ENCODE data around the gene PALLD.
"Not testable (repeated sequence)": the region's sequence is repeated elsewhere in the genome, so short reads cannot be mapped to it uniquely, and the experiment has no call there.

PALLD gene

DNA sequence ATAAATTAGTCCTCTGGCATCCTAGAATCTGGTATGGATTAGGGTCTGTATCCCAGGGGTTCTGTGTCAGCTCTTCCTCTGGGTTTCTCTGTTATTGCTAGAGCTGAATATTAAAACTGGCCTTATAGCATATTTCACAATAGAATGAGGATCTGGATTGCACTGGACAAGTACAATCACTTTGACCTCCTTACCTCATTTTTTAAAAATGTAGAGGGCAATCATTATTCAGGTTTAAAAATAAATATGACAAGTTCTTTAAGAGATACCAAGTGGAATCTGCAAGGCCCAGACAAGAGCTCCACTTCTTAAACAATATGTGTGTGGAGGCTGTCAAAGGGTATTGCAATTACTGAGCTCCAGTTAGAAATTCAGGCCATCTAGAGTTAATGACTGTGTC lies 1.4 kb downstream of the PALLD start:
- DNase-seq (ENCODE audit: low spot score) = no peak

DNA sequence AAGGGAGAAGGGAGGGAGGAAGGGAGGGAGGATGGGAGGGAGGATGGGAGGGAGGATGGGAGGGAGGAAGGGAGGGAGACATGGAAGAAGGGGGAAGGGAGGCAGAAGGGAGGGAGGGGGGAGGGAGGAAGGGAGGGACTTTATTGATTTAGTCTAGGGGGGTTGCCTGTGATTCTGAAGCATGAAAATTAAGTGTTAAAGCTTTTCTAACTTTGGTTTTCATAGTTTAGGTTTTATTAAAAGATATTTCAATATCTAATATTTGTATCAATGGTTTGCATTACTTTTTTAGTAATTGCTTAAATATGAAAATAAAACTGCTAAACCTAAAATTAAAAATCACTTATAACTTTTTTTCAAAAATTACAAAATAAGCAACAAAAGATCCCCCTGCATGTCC lies 2.4 kb downstream of the PALLD start:
- no peak for DNase-seq (ENCODE audit: low spot score)

DNA sequence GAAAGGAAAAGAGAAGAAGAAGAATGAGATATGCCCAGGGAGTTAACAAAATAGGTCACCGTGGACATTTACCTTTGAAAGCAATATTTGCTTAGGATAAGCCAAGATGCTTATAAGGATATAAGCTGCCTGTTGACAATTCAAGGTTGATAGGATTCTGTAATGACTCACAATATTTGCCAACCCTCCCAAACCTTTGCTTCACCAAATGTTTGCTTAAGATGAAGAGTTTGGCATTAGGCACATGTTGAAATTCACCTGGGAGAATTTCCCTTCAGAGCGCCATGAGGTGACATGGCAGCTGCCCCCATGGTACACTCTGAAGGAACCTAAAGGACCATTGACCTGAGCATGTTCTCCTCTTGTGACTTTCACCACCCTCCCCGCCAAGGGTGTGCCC lies 4.6 kb downstream of the PALLD start:
- DNase-seq (ENCODE audit: low spot score) = no peak

DNA sequence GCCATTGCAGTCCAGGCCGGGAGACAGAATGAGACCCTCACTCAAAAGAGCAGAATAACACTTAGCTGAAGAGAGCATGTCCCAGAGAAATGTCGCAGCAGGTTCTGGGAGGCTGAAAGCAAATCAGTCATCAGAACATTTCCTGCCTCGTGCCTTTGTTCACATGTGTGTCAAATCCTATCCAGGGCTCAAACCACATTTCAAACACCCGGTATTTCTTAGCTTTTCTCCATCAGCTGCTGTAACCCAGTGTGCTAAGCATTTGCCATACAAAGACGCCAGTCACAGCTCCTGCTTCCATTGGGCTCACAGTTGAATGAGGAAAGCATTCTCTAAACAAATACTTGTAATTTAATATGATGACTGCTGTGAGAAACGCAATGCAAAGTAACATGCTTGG lies 6.0 kb downstream of the PALLD start:
- DNase-seq (ENCODE audit: low spot score) = no peak

DNA sequence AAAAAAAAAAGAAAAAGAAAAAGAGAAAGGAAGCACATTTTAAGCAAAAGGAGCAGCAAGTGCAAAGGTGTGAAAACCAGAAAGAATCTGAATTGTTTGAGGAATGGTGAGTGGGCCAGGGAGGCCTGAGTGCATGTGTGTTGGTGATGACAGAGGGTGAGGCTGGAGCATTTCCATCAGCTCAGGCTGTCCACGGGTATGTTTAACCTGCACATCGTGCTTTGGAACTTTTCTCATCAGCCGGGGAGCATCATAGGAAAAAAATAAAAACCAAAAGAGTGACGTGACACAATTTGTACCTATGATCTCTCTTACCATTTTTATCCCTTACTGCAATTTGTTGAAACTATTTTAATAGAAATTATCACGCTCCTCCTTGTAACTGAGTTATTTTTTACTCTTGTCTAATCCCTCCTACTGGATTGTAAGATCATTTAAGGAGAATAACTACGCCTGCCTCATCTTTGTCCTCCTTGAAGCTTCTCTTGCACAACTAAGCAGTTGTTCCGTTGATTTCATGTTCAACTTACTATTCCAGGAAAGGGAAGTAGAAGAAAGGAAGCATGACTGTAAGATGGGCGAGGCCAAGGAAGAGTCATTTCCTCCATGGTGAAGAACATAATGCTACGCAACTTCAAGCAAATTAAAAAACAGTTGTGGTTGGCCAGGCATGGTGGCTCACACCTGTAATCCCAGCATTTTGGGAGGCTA lies 7.0 kb downstream of the PALLD start:
- DNase-seq (ENCODE audit: low spot score) = no peak

DNA sequence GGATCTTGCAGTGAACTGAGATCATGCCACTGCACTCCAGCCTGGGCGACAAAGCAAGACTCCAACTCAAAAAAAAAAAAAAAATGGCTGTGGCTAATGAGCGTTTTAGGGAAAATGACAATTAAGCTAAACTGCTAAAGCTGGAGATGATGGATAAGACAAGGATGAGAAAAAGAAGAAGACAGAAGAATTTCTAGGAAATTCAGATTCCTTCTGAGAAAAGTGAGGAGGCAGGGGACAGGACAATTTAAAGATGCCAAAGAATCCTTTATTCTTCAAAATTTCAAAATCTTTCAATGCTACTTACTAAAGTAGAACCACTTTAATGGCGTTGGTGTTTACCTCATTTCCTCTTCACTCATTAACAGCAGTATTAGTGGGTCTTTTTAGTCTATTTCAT lies 7.7 kb downstream of the PALLD start:
- DNase-seq (ENCODE audit: low spot score) = no peak

DNA sequence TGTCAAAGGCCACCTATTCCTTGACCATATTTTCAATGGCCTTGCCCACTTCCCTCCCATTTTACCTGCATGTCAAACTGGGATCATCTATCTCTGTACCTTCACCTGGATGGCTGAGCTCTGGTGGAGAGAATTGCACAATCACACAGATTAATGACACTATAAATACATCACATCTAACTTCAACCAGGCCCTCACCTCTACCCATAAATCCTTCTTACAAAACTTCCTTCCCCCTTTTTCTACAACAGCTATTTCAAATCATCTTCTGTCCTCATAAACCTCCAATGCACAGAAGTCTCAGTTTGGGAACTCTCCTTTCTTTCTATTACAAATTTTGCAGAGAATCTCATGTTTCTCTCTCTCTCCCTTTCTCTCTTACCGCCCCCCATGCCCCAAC lies 9.2 kb downstream of the PALLD start:
- DNase-seq (ENCODE audit: low spot score) = no peak

DNA sequence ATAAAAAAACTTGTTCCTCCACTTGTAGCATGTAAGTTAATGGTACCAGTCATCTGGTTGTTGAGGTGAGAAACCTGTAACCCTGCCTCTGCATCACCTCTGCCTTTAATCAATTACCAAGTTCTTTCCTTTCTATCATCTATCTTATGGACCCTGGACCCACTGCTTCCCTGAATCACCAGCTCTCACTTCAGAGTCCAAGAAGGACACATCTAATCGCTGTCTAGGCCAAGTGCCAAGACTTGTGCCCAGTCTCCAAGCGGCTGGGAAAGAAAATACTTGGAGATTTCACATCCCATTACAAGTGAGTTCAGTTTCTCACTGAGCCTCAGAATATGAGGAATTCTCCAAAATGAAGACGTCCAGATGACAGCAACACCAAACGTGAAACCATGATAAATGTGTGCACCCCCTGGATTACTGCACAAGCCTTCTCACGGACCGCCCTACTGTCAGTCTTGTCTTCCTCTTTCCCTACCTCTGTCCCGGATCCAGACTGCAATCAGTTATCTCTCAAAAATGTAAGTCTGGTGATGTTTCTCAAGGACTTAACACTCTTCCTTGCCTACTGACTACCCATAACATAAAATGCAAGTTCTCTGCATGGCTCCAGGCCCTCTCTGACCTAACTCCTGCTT lies 10.4 kb downstream of the PALLD start:
- no peak for DNase-seq (ENCODE audit: low spot score)

DNA sequence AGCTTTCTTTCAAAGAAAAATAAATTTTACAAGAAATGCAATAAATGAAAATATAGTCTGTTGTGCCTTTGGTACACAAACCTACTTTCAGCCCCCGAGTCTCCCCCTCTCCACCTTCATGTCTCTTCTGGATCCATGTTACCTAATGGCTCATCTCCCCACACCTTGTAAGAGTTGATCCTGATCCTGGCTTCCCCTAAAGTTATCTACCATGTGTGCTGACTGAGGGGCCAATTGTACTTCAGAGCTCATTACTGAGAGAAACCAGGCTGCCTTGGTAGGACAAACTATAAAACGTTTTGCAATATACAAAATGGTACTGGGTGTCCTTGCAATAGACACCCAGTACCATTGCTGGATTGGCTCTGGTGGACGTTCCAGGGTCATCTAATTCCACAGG lies 11.8 kb downstream of the PALLD start:
- no peak for DNase-seq (ENCODE audit: low spot score)

DNA sequence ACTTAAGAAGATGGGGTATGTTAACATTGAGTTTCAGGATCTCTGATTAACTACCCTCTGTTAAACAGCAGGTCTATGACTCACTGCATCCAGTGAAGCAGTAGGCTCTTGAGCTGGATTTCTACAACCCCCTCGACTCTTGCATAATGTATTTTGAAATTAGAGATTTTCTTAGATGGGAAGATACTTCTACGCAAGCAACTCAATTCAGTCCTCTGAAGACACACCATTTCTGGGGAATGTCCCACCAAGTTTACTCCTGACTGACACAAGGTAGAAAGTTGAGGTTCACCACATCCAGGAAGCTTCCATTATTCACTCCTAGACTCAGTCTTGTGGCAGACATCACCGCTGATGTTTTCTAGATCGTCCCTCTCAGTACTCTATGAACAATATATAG lies 12.9 kb downstream of the PALLD start:
- peak; percentile 39 for DNase-seq (ENCODE audit: low spot score)

DNA sequence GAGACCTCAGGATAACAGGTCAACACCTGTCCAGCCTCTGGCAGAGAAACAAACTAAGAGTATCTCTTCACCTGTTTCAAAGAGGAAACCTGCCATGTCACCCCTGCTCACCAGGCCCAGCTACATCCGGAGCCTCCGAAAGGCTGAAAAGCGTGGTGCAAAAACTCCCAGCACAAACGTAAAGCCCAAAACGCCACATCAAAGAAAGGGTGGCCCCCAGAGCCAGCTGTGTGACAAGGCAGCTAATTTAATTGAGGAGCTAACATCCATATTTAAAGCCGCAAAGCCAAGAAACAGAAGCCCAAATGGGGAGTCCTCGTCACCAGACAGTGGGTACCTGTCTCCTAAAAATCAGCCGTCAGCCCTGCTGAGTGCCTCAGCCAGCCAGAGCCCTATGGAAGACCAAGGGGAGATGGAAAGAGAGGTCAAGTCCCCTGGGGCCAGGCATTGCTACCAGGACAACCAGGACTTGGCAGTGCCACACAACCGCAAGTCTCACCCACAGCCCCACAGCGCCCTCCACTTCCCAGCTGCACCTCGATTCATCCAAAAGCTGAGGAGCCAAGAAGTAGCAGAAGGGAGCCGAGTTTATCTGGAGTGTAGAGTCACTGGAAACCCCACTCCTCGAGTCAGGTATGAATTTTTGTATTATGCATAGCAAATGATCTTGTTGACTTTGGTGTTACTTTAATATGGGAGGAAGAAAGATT lies 15.1 kb downstream of the PALLD start:
- peak; percentile 55 for DNase-seq (ENCODE audit: low spot score)

DNA sequence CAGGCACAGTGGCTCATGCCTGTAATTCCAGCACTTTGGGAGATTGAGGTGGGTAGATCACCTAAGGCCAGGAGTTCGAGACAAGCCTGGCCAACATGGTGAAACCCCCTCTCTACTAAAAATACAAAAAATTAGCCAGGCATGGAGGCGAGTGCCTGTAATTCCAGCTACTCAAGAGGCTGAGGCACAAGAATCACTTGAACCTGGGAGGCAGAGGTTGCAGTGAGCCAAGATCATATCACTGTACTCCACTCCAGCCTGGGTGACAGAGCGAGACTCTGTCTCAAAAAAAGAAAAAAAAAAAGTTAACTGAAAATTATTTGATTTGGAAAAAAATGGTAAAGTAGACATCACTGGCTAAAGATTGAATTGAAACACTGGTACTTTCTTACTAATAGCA lies 17.0 kb downstream of the PALLD start:
- not testable (repeated sequence) for DNase-seq (ENCODE audit: low spot score)

DNA sequence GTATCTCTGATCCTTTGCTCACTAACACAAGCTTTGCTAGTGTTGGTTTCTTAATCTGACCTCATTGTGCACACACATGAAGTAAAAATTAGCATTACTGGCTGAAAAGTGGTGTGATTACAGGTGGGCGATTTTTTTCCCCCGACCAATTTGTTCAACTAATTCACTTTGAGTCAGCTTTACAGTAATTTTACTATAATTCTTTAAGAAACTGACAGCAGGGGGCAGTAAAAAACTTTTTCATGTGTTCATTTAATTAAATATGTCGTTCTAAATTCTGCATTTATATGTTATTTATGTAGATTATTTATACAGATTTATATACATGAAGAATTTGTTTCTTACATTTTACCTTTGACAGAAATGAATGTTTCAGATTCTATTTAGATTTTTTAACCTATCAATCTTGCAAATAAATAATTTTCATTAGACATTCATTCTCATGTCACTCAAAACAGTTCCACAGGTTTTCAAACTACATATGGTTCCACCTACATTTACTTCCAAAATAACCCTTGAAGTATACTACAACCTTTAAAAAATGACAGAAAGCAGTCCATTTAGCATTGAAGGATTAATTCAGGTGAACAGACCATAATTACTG lies 17.5 kb downstream of the PALLD start:
- DNase-seq (ENCODE audit: low spot score) = peak; percentile 44

DNA sequence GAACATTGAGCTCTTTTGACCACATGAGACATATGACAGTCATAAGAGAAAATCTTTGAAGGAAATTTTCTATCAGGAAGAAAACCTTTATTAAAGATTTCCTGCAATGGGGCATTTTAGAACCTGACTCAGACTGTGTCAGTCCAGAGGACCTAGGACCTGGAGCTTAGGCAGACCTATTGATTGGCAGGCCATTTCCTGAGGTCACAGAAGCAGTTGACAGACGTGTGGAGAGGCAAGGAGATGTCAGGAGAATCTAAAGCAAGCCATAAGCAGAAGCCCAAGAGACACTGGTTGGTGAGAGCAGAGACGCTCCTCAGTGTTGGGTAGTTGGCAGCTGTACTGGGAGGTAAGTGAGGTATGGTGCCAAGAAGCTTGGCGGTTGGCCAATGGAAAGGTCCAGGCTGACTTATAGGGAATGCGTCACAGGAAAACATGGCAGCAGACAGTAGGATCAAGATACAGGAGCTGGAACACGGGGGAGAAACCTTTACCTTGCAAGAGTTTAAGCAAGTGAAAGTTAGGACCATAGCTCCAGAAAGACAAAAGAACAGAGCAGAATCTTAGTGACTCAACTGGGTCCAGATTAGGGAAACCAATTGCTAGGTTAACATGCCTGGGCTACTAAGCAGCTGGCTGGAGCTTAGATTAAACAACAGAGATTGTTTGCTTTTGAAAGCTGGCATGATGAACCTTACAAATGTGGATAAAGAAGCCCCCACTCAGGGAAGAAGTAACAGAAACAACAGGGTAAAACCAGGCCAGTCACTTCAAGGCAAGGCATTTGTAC lies 18.6 kb downstream of the PALLD start:
- DNase-seq (ENCODE audit: low spot score) = no peak

DNA sequence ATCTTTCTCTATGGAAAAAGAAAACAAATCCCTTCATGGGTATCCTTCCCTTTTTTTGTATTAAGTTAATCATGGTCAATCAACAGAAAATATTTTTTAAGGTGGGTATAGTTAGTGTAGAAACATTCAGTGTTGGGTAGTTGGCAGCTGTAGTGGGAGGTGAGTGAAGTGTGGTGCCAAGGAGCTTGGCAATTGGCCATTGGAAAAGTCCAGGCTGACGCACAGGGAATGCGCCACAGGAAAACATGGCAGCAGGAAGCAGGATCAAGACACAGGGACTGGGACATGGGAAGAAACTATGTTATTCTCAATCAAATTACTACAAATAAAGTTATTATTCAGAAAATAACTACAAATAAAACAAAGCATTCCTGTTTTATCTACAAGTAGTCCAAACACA lies 20.0 kb downstream of the PALLD start:
- DNase-seq (ENCODE audit: low spot score) = no peak

DNA sequence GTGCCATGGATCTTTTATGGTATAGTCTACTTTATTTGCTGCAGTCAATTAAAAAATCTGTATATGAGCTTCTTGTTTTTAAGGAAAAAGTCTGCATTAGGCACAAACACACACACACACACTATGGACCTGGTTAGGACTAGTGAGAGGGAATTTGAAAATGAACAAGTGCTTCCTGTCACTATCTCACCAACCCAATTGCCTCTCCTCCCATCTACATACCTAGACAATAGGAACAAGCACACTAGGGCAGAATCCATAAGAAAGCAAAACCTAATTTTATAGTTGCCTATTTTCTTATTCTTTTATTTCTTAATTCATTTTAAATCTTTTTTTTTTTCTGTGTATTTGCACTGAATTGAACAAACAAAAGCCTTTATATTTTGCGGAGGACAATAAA lies 22.7 kb downstream of the PALLD start:
- DNase-seq (ENCODE audit: low spot score) = no peak

DNA sequence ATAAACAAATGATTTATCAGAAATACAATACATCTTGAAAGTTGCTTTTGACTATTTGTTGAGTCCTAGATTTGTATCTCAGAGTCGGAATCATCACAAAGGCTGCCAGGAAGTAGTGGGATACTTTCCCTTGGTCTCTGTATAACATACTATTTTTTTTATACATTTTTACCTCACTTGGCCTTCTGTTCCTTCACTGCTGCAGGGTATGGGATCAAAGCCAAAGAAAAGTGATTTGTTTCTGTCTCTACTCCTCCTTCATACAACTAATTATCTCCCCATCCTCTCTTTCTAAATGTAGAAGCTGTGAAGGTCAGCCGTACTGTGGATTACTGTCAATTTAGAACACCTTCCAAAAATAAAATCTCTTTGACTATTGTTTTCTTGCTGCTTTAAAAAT lies 24.9 kb downstream of the PALLD start:
- no peak for DNase-seq (ENCODE audit: low spot score)

DNA sequence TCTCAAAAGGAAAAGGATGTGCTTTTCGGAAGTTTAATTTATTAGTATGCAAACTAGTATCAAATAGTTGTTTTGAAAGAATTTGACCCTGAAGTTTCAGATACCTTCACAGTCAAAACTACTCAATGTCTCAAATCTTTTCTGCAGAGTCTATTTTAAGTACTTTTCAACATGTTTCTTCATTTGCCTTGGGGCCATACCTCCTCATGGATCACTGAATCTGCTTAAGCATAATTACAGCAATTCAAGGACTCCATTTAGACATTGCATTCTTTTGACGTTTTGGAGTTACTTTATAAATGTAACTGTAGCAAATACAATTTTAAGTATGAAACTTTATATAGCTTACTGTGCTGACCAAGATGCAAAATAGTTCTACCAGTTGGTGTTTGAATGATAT lies 25.5 kb downstream of the PALLD start:
- no peak for DNase-seq (ENCODE audit: low spot score)

DNA sequence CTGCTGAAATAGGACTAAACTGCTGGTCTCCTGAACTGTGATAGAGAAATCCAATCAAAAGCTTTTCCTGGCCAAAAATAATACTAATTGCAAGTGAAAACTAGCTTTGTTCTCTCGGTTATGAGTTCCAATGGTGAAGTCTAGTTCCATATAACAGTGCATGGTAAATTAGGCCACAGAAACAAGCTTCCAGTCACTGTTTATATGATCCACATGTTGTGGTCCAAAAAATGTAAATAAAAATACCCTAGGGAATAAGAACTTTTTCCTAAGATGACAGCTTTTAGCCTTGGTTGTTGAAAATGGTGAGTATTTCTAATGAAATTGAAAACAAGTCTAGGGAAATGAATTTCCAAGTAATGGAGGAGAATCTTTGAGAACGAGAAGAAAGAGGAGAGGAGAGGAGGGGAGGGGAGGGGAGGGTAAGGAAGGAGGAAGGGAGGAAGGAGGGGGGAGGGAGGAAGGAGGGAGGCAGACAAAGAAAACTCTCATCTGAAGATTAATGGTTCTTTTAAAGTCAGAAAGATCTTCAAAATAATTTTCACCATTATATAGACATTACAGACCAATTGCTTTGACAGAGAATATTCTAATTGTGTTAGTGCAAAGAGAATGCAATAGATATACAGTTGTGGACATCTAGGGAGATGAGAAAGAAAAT lies 26.1 kb downstream of the PALLD start:
- DNase-seq (ENCODE audit: low spot score) = no peak

DNA sequence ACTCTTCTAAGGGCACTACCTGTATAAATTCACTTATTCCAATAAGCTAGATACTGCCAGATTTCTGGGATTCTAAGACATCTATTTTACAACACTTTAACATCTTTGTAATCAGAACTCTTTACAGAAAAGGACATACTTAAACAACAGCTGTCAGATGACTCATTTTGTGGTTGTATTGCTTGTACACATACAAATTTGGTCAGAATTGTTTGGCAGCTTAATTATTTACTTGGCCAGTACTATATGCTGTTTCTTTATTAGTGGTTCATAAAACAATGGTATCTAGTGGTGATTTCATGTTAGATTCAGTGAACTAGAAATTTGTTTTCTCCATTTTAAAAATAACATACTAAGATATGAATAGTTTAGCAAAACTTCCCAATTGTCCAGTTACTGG lies 27.2 kb downstream of the PALLD start:
- DNase-seq (ENCODE audit: low spot score) = no peak

DNA sequence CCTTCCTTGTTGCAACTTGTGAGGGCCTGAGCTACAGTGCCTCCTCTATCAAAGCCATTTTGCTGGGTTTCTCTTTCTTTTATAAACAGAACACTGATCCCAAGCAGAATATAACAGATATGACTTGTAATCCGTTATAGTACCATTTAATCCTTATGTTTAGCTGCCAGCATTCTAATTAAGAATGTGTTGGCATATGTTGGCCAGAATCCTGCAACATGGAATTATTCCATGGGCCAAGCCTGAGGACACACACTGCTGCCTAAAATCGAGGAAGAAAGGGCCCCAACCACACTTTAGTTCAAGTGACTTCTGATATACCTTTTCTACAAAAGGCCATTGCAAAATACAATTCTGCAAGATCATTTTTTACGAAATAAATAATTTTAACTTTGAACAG lies 28.0 kb downstream of the PALLD start:
- DNase-seq (ENCODE audit: low spot score) = no peak

DNA sequence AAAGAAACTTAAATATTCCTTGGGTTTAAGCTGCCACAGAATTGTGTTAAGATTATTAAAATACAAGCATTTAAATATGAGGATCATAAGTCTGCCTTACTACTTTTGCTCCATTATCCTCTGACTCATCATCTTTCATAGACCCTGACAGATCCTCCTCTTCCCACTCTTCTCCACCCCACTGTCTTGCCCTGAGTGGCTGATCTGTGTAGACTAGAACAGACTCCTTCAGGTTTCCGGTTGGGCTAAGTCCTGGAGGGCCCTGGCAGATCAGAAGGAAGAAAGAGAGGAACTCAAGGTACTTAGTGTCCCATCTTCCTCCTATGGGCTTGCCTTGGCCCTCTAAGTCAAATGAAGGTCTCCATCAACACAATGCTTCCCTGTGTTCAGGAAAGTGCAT lies 30.7 kb downstream of the PALLD start:
- DNase-seq (ENCODE audit: low spot score) = no peak
